Measurements from ENCODE around the gene PIEZO2.

Gene PIEZO2

GRCh38 chr18:10908760-10909159, 240.6 kb downstream of the PIEZO2 start (continued):
- no peak for TF ChIP-seq ZBTB49 (tag by site-specific recombination; IDR thresholded peaks at IDR 0.05; ENCODE audit: low read depth)

GRCh38 chr18:10907749-10908148, 241.6 kb downstream of the PIEZO2 start:
- no peak overlapping the region for H3K27ac ChIP-seq (ENCODE audit: extremely low read depth, low read depth, low read length)
- no peaks in the 10 kb centered on the region for H3K9me3 ChIP-seq (ENCODE audit: control insufficient read depth, insufficient read depth, low read depth, low read length)
- H3K4me1 ChIP-seq (ENCODE audit: control insufficient read depth, insufficient read depth, low read length): no peaks in the 10 kb centered on the region
- no peak for TF ChIP-seq ZNF521 (tag by site-specific recombination; IDR thresholded peaks at IDR 0.05)
- no peak for TF ChIP-seq ELK4 (IDR thresholded peaks at IDR 0.05; ENCODE audit: borderline replicate concordance, low read depth, low read length)
- TF ChIP-seq ZNF23 (tag by site-specific recombination; IDR thresholded peaks at IDR 0.05; ENCODE audit: borderline replicate concordance): no peak
- TF ChIP-seq ZBTB21 (tag by site-specific recombination; IDR thresholded peaks at IDR 0.05): no peak
- H3K4me3 ChIP-seq (ENCODE audit: low read depth, low read length): no peak overlapping the region
- no peaks in the 10 kb centered on the region for H3K36me3 ChIP-seq (ENCODE audit: control insufficient read depth in 2 of 2, insufficient read depth in 1 of 2, low read length in 2 of 2)
- ChIA-PET CTCF (interaction anchor here (0.6 to 1.7 kb wide), 3 partner anchors 14 to 133 kb away, joined by 3 to 4 read pairs (median 3); no protein-coding TSS in a partner anchor), POLR2A (no interaction called here)

GRCh38 chr18:10901329-10901728, 248.0 kb downstream of the PIEZO2 start:
- Histone ChIP-seq H3K4me3 (ENCODE audit: low read depth, low read length) (no peak overlapping the region), H3K27ac (ENCODE audit: extremely low read depth, low read depth, low read length) (no peak overlapping the region), H3K4me1 (ENCODE audit: control insufficient read depth, insufficient read depth, low read length) (no peaks in the 10 kb centered on the region), H3K36me3 (ENCODE audit: control insufficient read depth in 2 of 2, insufficient read depth in 1 of 2, low read length in 2 of 2) (no peaks in the 10 kb centered on the region), H3K9me3 (ENCODE audit: control insufficient read depth, insufficient read depth, low read depth, low read length) (no peaks in the 10 kb centered on the region)
- TF ChIP-seq ZNF548 (tag by site-specific recombination; IDR thresholded peaks at IDR 0.05) (no peak), ZFHX2 (tag by site-specific recombination; conservative IDR thresholded peaks at IDR 0.05) (no peak), WT1 (tag by site-specific recombination; IDR thresholded peaks at IDR 0.05) (no peak), ZNF394 (tag by site-specific recombination; IDR thresholded peaks at IDR 0.05; ENCODE audit: borderline replicate concordance) (no peak), CTCF (tag by site-specific recombination; IDR thresholded peaks at IDR 0.05) (no peak), ZSCAN23 (tag by site-specific recombination; IDR thresholded peaks at IDR 0.05) (no peak), KLF8 (tag by site-specific recombination; IDR thresholded peaks at IDR 0.05) (no peak), ZNF146 (tag by site-specific recombination; IDR thresholded peaks at IDR 0.05) (no peak), ZNF433 (tag by site-specific recombination; IDR thresholded peaks at IDR 0.05; ENCODE audit: low read depth) (no peak), ZNF549 (tag by site-specific recombination; IDR thresholded peaks at IDR 0.05) (no peak), ZNF214 (tag by site-specific recombination; IDR thresholded peaks at IDR 0.05; ENCODE audit: borderline replicate concordance) (no peak)
- ChIA-PET CTCF (no interaction called here), POLR2A (no interaction called here)

GRCh38 chr18:10900435-10900834, 248.9 kb downstream of the PIEZO2 start:
- Histone ChIP-seq H3K4me1 (ENCODE audit: control insufficient read depth, insufficient read depth, low read length) (no peaks in the 10 kb centered on the region), H3K36me3 (ENCODE audit: control insufficient read depth in 2 of 2, insufficient read depth in 1 of 2, low read length in 2 of 2) (no peaks in the 10 kb centered on the region), H3K27ac (ENCODE audit: extremely low read depth, low read depth, low read length) (no peak overlapping the region), H3K4me3 (ENCODE audit: low read depth, low read length) (no peak overlapping the region), H3K9me3 (ENCODE audit: control insufficient read depth, insufficient read depth, low read depth, low read length) (no peaks in the 10 kb centered on the region)
- POLR2A ChIA-PET: no interaction called here
- CTCF ChIA-PET: no interaction called here
- TF ChIP-seq ZNF48 (tag by site-specific recombination; IDR thresholded peaks at IDR 0.05) (no peak), ZNF518A (tag by site-specific recombination; conservative IDR thresholded peaks at IDR 0.05; ENCODE audit: low read depth) (no peak)
